ENCODE measurements around the gene MYOM1. TPM values are rescaled to one million over a fixed set of nuclear protein-coding genes. Genes with fewer than 3 reads are reported as not detected.

Gene MYOM1
- total RNA-seq, 1 donor from 2014 or later, result 4.9 TPM

GRCh38 chr18:3180325-3180724 lies 39.4 kb downstream of the MYOM1 start:
- TF ChIP-seq CTCF (IDR thresholded peaks at IDR 0.05), result no peak
- H3K9me3 Mint-ChIP-seq, result no peaks in the 10 kb centered on the region
- intact Hi-C loops (cut with micrococcal nuclease), result no loop called here
- no peak for DNase-seq
- ChIA-PET POLR2A (interaction anchor here (0.7 to 4.6 kb wide), 10 partner anchors 10 to 271 kb away, joined by 3 to 132 read pairs (median 4); partner anchors contain the start of genes MYL12A and TGIF1), CTCF (interaction anchor here (0.6 to 5.6 kb wide), 7 partner anchors 15 to 331 kb away, joined by 3 to 62 read pairs (median 3); partner anchors contain the start of gene MYL12A)
- no peaks in the 10 kb centered on the region for H3K27me3 Mint-ChIP-seq
- no peak for ATAC-seq (ENCODE audit: low read depth)
- H3K4me3 Mint-ChIP-seq, result no peak overlapping the region
- peak overlapping the region; percentile 99 for H3K27ac Mint-ChIP-seq
- peaks cover 32% of the 10 kb centered on the region for H3K4me1 Mint-ChIP-seq
- H3K36me3 Mint-ChIP-seq (ENCODE audit: low read depth), result peaks cover 2% of the 10 kb centered on the region

DNA sequence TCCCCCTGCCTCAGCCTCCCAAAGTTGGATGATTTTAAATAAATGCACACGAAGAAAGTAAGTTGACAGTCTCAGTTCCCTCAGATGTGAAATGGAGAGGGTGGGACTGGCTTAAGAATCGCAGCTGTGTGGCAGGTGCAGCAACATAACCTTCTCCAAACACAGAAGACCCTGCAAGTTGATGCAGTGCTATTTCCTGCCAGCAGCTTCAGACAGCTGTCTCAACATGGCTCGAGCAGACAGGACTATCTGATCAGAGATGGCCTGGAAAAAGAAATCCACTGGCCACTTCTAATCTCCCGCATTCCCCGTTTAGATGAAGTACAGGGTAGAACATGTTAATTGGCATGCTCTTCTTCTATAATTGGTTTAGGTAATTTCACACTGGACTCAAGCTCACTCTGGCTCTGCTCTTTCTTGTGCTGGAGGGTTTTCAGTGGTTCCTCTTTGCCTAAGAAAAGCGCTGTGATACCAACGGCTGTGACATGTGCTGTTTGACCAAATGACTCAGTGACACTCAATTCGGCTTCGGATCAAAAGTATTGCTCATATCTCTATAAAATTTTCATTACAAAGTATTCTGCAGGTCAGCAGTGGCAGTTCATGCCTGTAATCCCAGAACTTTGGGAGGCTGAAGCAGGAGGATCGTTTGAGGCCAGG lies 40.2 kb downstream of the MYOM1 start:
- TF ChIP-seq CTCF (IDR thresholded peaks at IDR 0.05), result no peak
- intact Hi-C loops (cut with micrococcal nuclease), result loop anchor here (2.0 to 5.0 kb wide), 3 partner anchors 13 to 333 kb away; partner anchors contain the start of gene EMILIN2
- Mint-ChIP-seq H3K9me3 (no peaks in the 10 kb centered on the region), H3K27me3 (no peaks in the 10 kb centered on the region), H3K4me3 (peak overlapping the region; percentile 54), H3K27ac (peak overlapping the region; percentile 99), H3K36me3 (ENCODE audit: low read depth) (peaks cover 2% of the 10 kb centered on the region), H3K4me1 (peaks cover 32% of the 10 kb centered on the region)
- ChIA-PET POLR2A (interaction anchor here (0.8 to 4.6 kb wide), 13 partner anchors 12 to 415 kb away, joined by 3 to 132 read pairs (median 5); partner anchors contain the start of genes MYL12A and TGIF1), CTCF (interaction anchor here (1.1 to 5.6 kb wide), 5 partner anchors 10 to 186 kb away, joined by 3 to 62 read pairs (median 7); partner anchors contain the start of gene MYL12A)
- ATAC-seq (ENCODE audit: low read depth) (peak; percentile 53), DNase-seq (no peak)

GRCh38 chr18:3177902-3178687 lies 41.7 kb downstream of the MYOM1 start:
- Mint-ChIP-seq H3K9me3 (no peaks in the 10 kb centered on the region), H3K27me3 (no peaks in the 10 kb centered on the region), H3K36me3 (ENCODE audit: low read depth) (no peaks in the 10 kb centered on the region), H3K4me3 (peak overlapping the region; percentile 76), H3K27ac (peak overlapping the region; percentile 99), H3K4me1 (peaks cover 32% of the 10 kb centered on the region)
- ATAC-seq (ENCODE audit: low read depth) (peak; percentile 86), DNase-seq (peak; percentile 66)
- CTCF ChIA-PET, result interaction anchor here (3.5 to 5.6 kb wide), 2 partner anchors 26 to 69 kb away, joined by 17 to 62 read pairs; partner anchors contain the start of gene MYL12A
- no peak for TF ChIP-seq CTCF (IDR thresholded peaks at IDR 0.05)
- POLR2A ChIA-PET, result interaction anchor here (0.7 to 4.6 kb wide), 16 partner anchors 9 to 417 kb away, joined by 3 to 132 read pairs (median 4); partner anchors contain the start of genes EMILIN2, MYL12A and MYL12B
- intact Hi-C loops (cut with micrococcal nuclease), result loop anchor here (1.0 to 5.0 kb wide), 8 partner anchors 15 to 408 kb away; partner anchors contain the start of genes EMILIN2 and LPIN2

DNA sequence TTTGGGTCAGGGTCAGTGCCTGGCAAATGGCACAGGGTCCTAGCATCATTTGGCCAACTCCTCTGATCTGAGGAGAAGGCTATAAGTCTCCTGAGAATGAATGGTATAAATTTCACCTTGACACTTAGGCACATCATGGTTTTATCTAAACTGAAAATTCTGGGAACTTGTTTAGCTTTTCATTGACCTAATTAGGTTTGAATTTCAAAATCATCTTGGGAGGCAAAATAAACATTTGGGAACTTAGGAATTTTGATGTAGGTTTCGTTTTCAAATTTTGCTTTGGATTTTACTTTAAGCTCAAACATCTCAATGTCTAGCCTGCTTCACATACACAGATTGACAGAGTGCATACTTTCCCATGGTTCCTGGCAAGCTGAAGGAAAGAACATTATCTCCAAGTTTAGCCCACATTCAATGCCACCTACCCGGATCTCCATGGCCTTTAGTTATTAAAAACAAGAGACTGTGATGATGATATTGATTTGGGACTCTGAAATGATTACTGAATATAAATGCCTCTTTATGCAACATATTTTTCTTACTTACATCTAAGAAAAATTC lies 44.5 kb downstream of the MYOM1 start:
- Mint-ChIP-seq H3K4me1 (peaks cover 29% of the 10 kb centered on the region), H3K4me3 (no peak overlapping the region), H3K27ac (peak overlapping the region; percentile 6), H3K27me3 (no peaks in the 10 kb centered on the region), H3K36me3 (ENCODE audit: low read depth) (no peaks in the 10 kb centered on the region), H3K9me3 (no peaks in the 10 kb centered on the region)
- DNase-seq (no peak), ATAC-seq (ENCODE audit: low read depth) (no peak)
- intact Hi-C loops (cut with micrococcal nuclease), result loop anchor here (5.0 kb wide), 1 partner anchor 227 kb away; no protein-coding TSS in a partner anchor
- TF ChIP-seq CTCF (IDR thresholded peaks at IDR 0.05), result no peak
- POLR2A ChIA-PET, result interaction anchor here (1.0 to 1.4 kb wide), 2 partner anchors 70 to 72 kb away, joined by 4 read pairs; no protein-coding TSS in a partner anchor
- CTCF ChIA-PET, result interaction anchor here (1.6 to 1.9 kb wide), 2 partner anchors 24 to 44 kb away, joined by 3 to 6 read pairs; no protein-coding TSS in a partner anchor
